ENCODE measurements around the gene TRERF1. TPM values are rescaled to one million over a fixed set of nuclear protein-coding genes. Genes with fewer than 3 reads are reported as not detected.
A peak's percentile ranks its signal among the peaks of the same experiment; 100 is the strongest.

Gene TRERF1
- total RNA-seq, 2 donors from 2014 or later, result 37.2 to 43.0 TPM

DNA sequence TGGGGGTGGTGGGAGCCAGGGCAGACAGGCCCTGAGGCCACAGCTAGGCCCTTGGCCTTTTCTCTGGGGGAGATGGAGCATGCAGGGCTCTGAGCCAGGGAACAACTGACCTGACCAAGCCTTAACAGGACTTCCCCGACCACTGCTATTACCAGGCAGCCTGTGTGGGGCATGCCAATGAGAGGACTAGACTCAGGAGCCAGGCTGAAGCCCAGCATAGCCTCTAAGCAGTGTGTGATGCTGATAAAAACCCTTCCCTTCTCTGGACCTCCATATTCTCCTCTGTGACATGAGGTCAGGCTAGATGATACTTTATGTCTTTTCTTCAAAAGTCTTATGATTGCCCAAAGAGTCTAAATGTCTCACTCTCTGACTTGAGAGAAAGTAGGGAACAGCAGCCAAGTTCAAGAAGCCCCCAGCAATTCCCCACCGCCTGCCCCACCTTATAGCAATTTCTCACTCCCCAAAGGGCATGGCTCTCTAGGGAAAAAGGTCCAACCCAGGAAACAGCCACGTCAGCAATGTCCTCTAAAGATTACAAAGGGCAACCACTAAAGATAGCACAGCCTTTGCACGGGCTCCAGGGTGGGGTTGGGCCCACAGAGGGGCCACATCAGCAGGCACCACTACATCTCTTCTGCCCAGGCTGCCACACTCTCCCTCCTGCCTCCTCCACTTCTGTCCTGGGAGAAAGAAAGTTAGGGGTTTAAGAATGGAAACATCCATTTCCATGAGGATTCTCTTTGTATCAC is 71.3 kb downstream of the TRERF1 start:
- Mint-ChIP-seq H3K27ac (peak overlapping the region; percentile 29), H3K4me3 (peak overlapping the region in 1 of 2 donors; percentile 9), H3K27me3 (ENCODE audit: low read depth) (no peaks in the 10 kb centered on the region), H3K9me3 (no peaks in the 10 kb centered on the region), H3K36me3 (ENCODE audit: insufficient read depth in 2 of 2) (peaks cover 4 to 15% of the 10 kb centered on the region in 2 donors), H3K4me1 (ENCODE audit: low read depth) (peaks cover 77% of the 10 kb centered on the region)
- DNase-seq, result no peak
- ATAC-seq (replicated peaks in 1 of 2), result no peak

DNA sequence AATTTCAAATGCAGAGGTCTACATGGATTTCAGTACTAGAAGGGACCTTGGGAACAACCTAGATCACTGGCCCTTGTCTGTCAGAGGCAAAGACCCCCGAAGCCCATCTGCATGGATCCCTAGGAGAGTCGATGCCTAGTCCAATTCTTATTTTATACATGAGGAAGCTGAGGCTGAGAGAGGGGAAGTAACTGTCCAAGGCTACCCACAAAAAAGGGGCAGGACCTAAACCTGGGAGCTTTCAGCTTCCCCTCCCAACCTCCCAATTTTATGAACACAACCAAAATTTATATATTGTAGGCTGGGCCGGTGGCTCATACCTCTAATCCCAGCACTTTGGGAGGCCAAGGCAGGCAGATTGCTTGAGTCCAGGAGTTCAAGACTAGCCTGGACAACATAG is 73.2 kb downstream of the TRERF1 start:
- Mint-ChIP-seq H3K36me3 (ENCODE audit: insufficient read depth in 2 of 2) (peaks cover 5 to 15% of the 10 kb centered on the region in 2 donors), H3K27me3 (ENCODE audit: low read depth) (no peaks in the 10 kb centered on the region), H3K4me3 (peak overlapping the region; percentile 75 to 76), H3K9me3 (no peaks in the 10 kb centered on the region), H3K27ac (peak overlapping the region; percentile 94), H3K4me1 (ENCODE audit: low read depth) (peaks cover 76% of the 10 kb centered on the region)
- ATAC-seq (replicated peaks in 1 of 2) (no peak), DNase-seq (no peak)

DNA sequence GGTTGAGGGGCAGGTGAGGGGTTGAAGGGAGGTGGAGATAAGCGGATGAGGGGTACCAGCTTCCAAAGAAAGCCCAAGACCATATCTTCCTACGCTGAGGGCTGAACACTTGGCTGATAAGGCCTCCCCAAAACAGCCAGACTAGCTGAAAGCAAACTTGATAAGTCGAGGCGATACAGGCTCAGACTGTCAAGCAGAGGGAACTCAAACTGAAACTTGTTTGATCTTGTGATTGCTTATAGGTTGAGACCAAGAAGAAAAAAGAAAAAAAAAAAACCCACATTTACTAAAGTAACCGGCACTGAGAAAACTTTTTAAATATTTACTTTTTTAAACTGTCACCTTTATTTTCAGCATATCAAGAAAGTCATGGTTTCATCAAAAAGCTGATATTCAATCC is 73.6 kb downstream of the TRERF1 start:
- peak; percentile 83 to 89 for ATAC-seq (replicated peaks in 1 of 2)
- DNase-seq, result peak; percentile 44 to 61
- H3K36me3 Mint-ChIP-seq (ENCODE audit: insufficient read depth in 2 of 2), result peaks cover 5 to 13% of the 10 kb centered on the region in 2 donors
- no peaks in the 10 kb centered on the region for H3K9me3 Mint-ChIP-seq
- H3K27ac Mint-ChIP-seq, result peak overlapping the region; percentile 94
- H3K4me1 Mint-ChIP-seq (ENCODE audit: low read depth), result peaks cover 76% of the 10 kb centered on the region
- peak overlapping the region; percentile 75 to 76 for H3K4me3 Mint-ChIP-seq
- H3K27me3 Mint-ChIP-seq (ENCODE audit: low read depth), result no peaks in the 10 kb centered on the region

DNA sequence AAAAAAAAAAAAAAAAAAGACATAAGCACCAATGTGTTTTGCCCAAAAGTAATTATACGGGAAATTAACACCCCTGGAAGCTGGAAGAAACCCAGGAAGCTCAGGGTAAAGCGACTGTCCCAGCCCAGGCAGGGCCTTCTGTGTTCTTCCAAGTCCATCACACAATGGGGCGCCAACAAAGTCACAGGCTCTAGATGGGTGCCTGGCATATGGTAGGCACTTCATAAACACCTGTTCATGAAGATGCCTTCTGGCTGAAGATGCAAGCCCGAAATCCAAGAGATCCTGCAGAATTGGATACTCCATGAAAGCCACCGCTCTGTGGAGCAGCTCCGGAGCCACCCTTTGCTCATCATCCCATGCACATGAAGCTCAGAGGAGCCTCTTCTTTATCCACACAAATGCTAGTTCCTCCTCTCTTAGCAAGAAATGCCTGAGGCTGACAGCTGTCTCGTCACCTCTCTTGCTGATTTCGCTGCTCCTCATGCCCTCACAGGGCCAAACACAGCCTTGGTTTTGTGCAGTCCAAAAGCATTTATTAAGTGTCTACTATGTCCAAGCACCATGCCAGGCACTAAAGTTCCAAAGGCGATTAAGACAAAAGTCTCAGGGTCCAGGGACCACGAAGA is 76.6 kb downstream of the TRERF1 start:
- H3K27ac Mint-ChIP-seq, result no peak overlapping the region

DNA sequence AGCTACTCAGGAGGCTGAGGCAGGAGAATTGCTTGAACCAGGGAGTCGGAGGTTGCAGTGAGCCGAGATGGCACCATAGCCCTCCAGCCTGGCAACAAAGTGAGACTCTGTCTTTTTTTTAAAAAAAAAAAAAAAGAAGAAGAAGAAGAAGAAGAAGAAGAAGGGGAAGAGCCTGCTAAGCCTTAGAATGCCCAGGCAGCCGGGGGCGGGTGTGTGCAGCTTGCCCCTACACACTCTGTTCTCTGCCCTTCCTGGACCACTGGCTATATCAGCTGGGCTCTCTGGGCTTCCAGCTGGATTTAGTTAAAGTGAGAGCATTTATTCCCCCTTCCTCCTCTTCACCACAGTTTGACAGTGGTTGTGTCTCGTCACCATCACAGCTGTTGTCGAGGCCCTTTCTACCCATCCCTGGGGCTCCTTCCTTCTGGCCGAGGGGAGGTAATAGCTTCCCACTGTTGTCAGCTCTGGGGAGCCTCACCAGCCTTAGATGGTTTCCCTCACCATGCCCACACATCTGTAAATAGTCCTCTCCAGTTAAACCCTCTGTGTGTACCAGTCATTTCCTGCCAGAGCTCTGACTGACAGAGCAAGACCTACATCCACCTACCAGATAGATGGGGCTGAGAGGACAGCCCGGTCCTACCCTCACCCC is 77.6 kb downstream of the TRERF1 start:
- H3K9me3 Mint-ChIP-seq, result no peaks in the 10 kb centered on the region
- no peaks in the 10 kb centered on the region for H3K27me3 Mint-ChIP-seq (ENCODE audit: low read depth)
- ATAC-seq (replicated peaks in 1 of 2) (peak; percentile 80 to 85), DNase-seq (peak; percentile 48 to 50)
- H3K4me1 Mint-ChIP-seq (ENCODE audit: low read depth), result peaks cover 80% of the 10 kb centered on the region
- H3K36me3 Mint-ChIP-seq (ENCODE audit: insufficient read depth in 2 of 2), result peaks cover 7 to 13% of the 10 kb centered on the region in 2 donors
- peak overlapping the region; percentile 55 for H3K27ac Mint-ChIP-seq
- H3K4me3 Mint-ChIP-seq, result peak overlapping the region; percentile 6 to 40

More for the DNA sequence above, 76.6 kb downstream of the TRERF1 start:
- H3K27me3 Mint-ChIP-seq (ENCODE audit: low read depth), result no peaks in the 10 kb centered on the region
- ATAC-seq (replicated peaks in 1 of 2) (no peak), DNase-seq (no peak)
- H3K36me3 Mint-ChIP-seq (ENCODE audit: insufficient read depth in 2 of 2), result peaks cover 8 to 15% of the 10 kb centered on the region in 2 donors
- H3K4me3 Mint-ChIP-seq, result peak overlapping the region in 1 of 2 donors; percentile 0
- no peaks in the 10 kb centered on the region for H3K9me3 Mint-ChIP-seq
- peaks cover 81% of the 10 kb centered on the region for H3K4me1 Mint-ChIP-seq (ENCODE audit: low read depth)

DNA sequence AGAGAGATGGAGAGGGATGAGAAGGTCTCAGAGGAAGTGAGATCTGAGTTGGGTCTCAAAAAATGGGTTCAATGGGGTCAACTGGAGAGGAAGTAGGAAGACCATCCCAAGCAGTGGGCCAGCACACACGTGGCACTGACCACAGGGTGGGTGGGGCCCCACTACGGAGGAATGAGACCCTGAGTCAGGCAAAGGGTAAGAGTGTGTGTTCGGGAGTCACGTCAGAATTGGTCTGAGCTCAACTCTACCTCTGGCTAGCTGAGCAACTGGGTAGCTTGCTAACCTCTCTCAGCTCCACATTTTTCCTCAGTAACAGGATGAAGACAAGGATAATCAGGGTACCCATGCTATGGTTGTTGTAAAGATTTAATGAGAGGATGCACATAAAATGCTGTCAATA is 79.0 kb downstream of the TRERF1 start:
- Mint-ChIP-seq H3K4me3 (peak overlapping the region; percentile 13 to 20), H3K27ac (peak overlapping the region; percentile 27), H3K36me3 (ENCODE audit: insufficient read depth in 2 of 2) (peaks cover 7 to 11% of the 10 kb centered on the region in 2 donors), H3K27me3 (ENCODE audit: low read depth) (no peaks in the 10 kb centered on the region), H3K9me3 (no peaks in the 10 kb centered on the region), H3K4me1 (ENCODE audit: low read depth) (peaks cover 80% of the 10 kb centered on the region)
- DNase-seq (no peak), ATAC-seq (replicated peaks in 1 of 2) (no peak)

DNA sequence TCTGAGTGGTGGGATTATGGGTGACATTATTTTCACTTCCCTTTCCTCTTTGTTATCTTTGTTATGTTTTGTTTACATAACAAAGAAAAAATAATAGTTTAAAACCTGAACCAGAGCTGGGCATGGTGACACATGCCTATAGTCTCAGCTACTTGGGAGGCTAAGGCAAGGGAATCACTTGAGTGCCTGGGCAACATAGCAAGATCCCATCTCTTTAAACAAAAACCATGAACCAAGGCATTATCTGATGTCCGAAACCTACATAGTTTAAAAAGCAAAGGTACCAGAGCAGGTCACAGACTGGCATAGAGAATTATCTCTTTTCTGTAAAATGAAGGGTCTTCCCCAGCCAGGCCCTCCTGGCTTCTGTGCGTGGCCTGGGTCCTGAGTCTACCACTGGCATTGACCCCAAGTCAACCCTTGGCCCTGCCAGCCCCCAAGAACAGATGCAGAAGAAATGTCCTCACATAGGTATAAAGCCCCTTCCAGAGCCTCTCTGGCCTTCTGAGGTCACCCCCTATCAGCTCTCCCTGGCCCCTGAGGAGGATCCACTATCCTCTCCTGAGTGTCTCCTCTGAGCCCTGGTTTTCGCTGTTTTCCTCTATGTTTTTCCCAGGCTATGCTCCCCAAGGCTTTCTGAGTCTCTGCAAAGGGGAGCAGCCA is 81.3 kb downstream of the TRERF1 start:
- peaks cover 6 to 8% of the 10 kb centered on the region in 2 donors for H3K36me3 Mint-ChIP-seq (ENCODE audit: insufficient read depth in 2 of 2)
- H3K27ac Mint-ChIP-seq, result peak overlapping the region; percentile 48
- H3K9me3 Mint-ChIP-seq, result no peaks in the 10 kb centered on the region
- no peak for DNase-seq
- H3K4me1 Mint-ChIP-seq (ENCODE audit: low read depth), result peaks cover 87% of the 10 kb centered on the region
- no peak for ATAC-seq (replicated peaks in 1 of 2)
- no peak overlapping the region for H3K4me3 Mint-ChIP-seq
- no peaks in the 10 kb centered on the region for H3K27me3 Mint-ChIP-seq (ENCODE audit: low read depth)

DNA sequence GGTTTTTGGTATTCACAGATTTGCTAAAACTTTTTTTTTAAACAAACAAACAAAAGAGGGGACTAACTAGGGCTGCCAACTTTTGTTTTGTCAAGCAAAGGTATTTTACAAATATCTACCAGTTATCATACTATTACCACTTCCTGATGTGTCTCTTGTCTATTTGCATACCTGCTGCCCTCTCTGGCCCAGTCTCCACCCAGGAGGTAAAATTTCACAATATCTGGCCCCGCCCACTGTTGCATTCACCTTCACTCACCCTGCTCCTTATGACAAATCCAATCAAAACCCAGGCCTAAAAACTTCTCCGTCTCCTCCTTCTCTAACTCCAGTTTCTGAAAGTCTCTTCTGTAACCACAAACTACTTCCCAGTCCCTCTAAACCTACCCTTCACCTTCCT is 82.2 kb downstream of the TRERF1 start:
- Mint-ChIP-seq H3K4me1 (ENCODE audit: low read depth) (peaks cover 88% of the 10 kb centered on the region), H3K27me3 (ENCODE audit: low read depth) (no peaks in the 10 kb centered on the region), H3K36me3 (ENCODE audit: insufficient read depth in 2 of 2) (peaks cover 7% of the 10 kb centered on the region in 2 donors), H3K4me3 (peak overlapping the region; percentile 27 to 93), H3K27ac (peak overlapping the region; percentile 99), H3K9me3 (no peaks in the 10 kb centered on the region)
- peak in 1 of 2 donors; percentile 14 for ATAC-seq (replicated peaks in 1 of 2)
- DNase-seq, result peak; percentile 35 to 69

DNA sequence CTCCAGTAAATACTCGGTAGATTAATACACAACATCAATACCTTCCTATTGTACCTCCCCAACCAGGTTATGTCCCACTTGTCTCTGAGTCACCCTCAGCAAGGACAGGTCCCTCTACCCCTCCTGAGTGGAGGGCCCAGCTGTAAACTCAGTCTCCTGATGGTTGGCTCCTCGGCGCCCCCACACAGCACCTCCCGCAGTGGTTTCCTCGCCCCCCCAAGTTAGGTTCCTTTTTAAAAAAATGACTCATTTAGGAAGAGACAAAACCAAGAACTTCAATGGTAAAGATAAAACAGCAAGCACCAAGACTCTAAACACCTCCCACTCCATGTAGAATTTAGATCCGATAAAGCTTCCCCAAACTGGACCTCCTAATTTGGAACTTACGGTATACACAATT is 83.5 kb downstream of the TRERF1 start:
- no peaks in the 10 kb centered on the region for H3K27me3 Mint-ChIP-seq (ENCODE audit: low read depth)
- peak; percentile 88 to 94 for ATAC-seq (replicated peaks in 1 of 2)
- peak overlapping the region; percentile 83 to 93 for H3K4me3 Mint-ChIP-seq
- peak overlapping the region; percentile 99 for H3K27ac Mint-ChIP-seq
- H3K36me3 Mint-ChIP-seq (ENCODE audit: insufficient read depth in 2 of 2), result peaks cover 8 to 9% of the 10 kb centered on the region in 2 donors
- DNase-seq, result peak; percentile 81 to 85
- no peaks in the 10 kb centered on the region for H3K9me3 Mint-ChIP-seq
- H3K4me1 Mint-ChIP-seq (ENCODE audit: low read depth), result peaks cover 85% of the 10 kb centered on the region

DNA sequence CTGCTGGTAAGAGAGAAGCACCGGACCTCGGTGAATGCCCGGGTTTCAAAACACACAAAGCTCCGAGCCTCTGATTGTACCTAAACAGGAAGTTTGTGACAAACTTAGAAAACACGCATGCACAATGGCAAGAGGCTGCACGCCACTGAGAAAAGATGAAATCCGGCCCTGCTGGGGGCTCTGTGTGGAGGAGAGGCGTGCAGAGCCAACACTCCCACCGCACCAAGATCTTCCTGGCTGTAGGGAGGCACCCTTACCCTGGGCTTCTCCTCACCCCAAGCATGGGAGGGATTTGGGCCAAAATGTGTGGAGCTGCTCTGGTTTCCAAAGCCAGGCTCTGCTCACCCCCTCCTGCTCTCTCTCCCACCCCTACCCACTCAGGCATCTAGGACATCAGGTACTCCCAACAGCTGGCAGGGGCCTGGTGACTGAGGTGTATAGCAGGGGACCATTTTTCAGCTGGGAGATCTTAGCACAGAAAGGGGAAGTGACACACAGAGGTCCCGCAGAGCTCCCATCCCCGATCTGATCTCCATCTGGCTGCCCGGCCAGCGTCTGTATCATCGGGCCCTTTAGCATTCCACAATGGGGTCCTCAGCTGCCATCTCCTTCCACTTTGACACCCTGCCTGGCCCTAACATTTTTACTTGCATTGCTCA is 84.2 kb downstream of the TRERF1 start:
- H3K4me3 Mint-ChIP-seq, result peak overlapping the region; percentile 83 to 93

DNA sequence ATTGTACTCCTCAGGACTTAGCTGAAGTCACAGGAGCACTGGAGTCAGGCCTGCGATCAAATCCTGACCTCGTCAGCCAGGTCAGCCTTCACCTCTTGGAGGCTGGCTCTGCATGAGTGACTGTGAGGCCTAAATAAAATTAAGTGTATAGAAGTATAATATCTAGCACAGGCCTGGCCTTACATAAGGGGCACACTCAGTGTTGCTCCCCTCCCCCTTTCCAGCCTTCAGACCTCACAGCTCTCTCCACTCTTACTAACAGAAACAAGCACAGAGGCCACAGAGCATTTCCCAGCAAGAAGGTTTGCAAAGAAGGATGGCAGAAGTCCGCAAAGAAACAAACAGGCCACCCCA is 84.8 kb downstream of the TRERF1 start:
- peak in 1 of 2 donors; percentile 13 for ATAC-seq (replicated peaks in 1 of 2)
- Mint-ChIP-seq H3K4me1 (ENCODE audit: low read depth) (peaks cover 79% of the 10 kb centered on the region), H3K27ac (peak overlapping the region; percentile 87), H3K36me3 (ENCODE audit: insufficient read depth in 2 of 2) (peaks cover 6 to 10% of the 10 kb centered on the region in 2 donors), H3K9me3 (no peaks in the 10 kb centered on the region), H3K4me3 (peak overlapping the region; percentile 83 to 93), H3K27me3 (ENCODE audit: low read depth) (no peaks in the 10 kb centered on the region)
- no peak for DNase-seq

More for the DNA sequence above, 84.2 kb downstream of the TRERF1 start:
- Mint-ChIP-seq H3K27me3 (ENCODE audit: low read depth) (no peaks in the 10 kb centered on the region), H3K4me1 (ENCODE audit: low read depth) (peaks cover 80% of the 10 kb centered on the region), H3K9me3 (no peaks in the 10 kb centered on the region), H3K36me3 (ENCODE audit: insufficient read depth in 2 of 2) (peaks cover 7 to 10% of the 10 kb centered on the region in 2 donors), H3K27ac (peak overlapping the region; percentile 99)
- DNase-seq, result peak; percentile 43 to 54
- peak; percentile 43 to 53 for ATAC-seq (replicated peaks in 1 of 2)

DNA sequence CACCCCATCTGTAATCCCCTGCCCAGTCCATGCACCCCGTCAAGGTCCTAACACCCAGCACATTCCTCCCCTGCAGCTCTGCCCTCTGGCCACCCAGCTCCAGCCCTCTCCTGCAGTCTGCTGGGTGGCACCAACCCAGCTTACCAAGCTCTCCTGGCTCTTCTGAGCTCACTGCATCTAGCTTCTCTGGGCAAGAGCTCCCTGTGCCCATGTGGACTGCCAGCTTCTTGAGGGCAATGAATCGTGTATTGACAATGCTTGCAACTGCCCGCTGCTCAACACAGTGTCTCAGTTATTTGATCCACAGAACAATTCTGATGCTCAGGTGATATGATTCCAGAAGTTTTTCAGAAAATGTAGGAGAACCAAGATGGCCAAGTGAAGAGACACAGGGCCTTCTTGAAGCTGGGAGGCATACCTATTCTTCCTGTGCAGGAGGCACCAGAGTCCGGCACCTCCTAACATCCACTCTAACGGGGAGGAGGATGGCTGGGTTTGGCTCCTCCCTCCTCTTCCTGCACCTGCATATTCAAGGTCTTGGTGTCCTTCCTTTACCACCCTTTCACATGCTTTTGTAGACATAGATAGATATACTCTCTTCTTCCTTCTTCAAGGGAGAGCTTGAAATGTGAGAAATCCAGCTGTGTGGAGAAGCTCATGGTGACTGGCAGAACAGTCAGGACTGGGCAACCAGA is 85.6 kb downstream of the TRERF1 start:
- DNase-seq (no peak), ATAC-seq (replicated peaks in 1 of 2) (no peak)
- peaks cover 78% of the 10 kb centered on the region for H3K4me1 Mint-ChIP-seq (ENCODE audit: low read depth)
- H3K27ac Mint-ChIP-seq, result peak overlapping the region; percentile 87
- H3K36me3 Mint-ChIP-seq (ENCODE audit: insufficient read depth in 2 of 2), result peaks cover 11 to 12% of the 10 kb centered on the region in 2 donors
- no peaks in the 10 kb centered on the region for H3K27me3 Mint-ChIP-seq (ENCODE audit: low read depth)
- H3K4me3 Mint-ChIP-seq, result peak overlapping the region; percentile 83 to 93
- H3K9me3 Mint-ChIP-seq, result no peaks in the 10 kb centered on the region

Data from activated T-cell treated with anti-CD3 and anti-CD28 coated beads, Interleukin-2, amount 50 U/mL, for 72 hours (primary cell).